Astrocyte of the spinal cord (primary cell): Measurements from ENCODE around the gene PDILT.

ENCODE experiments used
- DNase-seq: peaks from one replicate; pipeline ENCODE4 v3.0.0; 2011; ENCODE audit warnings: low read depth, low spot score
- H3K4me3 ChIP-seq: 2 replicates; pipeline ENCODE4 v1.5.1; 2011; ENCODE audit warnings: low read depth, mild to moderate bottlenecking, low read length, moderate library complexity
- in situ Hi-C: cut with HindIII; loops from 2 replicates; pipeline ENCODE4 v1.10.0; 2017; ENCODE audit warnings: low sequenced_read_pairs
- TF ChIP-seq, protein P1 (sequence below): IDR thresholded peaks from 2 replicates; pipeline ENCODE4 v1.5.1; 2012; ENCODE audit warnings: low read depth, mild to moderate bottlenecking, low read length, inconsistent platforms

The PDILT gene

DNA sequence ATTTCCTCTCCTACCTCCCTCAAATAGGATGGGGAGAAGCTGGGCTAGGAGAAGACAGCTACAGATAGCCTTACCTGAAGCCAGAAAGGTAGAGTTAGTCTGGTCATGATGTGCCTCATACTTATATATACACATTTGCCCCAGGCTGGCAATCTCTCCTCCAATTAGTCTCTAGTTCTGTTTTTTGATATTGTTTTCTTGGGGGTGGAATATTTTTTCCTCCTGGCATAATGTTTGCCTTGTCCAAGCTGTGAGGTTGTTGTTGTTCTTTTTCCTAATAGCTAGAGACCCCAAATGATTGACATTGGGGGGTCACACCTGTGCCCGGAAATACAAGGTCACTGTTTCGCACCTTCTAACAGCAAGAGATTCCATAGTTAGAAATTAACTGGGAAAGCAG, 51.9 kb downstream of the PDILT start, which contains the start of gene UMOD:
UMOD (minus strand) TSS at position 101 of the 400 bp plus-strand sequence. CDS start 1,978 bp downstream, outside the sequence.
- H3K4me3 ChIP-seq, result no peak within 1 kb of the TSS
- DNase-seq, result no peak
- in situ Hi-C loops, result no loop called here
- TF ChIP-seq, protein P1, sequence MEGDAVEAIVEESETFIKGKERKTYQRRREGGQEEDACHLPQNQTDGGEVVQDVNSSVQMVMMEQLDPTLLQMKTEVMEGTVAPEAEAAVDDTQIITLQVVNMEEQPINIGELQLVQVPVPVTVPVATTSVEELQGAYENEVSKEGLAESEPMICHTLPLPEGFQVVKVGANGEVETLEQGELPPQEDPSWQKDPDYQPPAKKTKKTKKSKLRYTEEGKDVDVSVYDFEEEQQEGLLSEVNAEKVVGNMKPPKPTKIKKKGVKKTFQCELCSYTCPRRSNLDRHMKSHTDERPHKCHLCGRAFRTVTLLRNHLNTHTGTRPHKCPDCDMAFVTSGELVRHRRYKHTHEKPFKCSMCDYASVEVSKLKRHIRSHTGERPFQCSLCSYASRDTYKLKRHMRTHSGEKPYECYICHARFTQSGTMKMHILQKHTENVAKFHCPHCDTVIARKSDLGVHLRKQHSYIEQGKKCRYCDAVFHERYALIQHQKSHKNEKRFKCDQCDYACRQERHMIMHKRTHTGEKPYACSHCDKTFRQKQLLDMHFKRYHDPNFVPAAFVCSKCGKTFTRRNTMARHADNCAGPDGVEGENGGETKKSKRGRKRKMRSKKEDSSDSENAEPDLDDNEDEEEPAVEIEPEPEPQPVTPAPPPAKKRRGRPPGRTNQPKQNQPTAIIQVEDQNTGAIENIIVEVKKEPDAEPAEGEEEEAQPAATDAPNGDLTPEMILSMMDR, result no peak

DNA sequence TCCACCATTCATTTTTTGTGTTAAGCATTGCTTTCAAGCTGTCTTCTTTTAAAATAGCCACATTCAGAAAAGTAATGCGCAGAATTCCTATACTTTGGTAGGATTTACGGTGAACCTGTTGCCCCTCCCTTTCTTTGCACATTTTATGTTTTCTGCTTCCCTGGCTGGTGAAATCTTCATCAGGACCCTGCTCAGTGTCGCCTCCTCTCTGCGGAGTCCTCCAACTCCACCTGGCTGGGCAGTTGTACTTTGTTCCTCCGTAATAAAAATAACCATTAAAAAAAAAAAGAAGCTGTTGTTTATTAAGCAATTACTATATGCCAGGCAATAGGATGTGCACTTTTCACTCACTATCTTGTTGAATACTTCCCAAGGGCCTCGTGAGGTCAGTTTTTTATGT, 54.9 kb downstream of the PDILT start:
- no peak for DNase-seq
- TF ChIP-seq, protein P1, result no peak
- no peak overlapping the region for H3K4me3 ChIP-seq
- in situ Hi-C loops, result no loop called here

DNA sequence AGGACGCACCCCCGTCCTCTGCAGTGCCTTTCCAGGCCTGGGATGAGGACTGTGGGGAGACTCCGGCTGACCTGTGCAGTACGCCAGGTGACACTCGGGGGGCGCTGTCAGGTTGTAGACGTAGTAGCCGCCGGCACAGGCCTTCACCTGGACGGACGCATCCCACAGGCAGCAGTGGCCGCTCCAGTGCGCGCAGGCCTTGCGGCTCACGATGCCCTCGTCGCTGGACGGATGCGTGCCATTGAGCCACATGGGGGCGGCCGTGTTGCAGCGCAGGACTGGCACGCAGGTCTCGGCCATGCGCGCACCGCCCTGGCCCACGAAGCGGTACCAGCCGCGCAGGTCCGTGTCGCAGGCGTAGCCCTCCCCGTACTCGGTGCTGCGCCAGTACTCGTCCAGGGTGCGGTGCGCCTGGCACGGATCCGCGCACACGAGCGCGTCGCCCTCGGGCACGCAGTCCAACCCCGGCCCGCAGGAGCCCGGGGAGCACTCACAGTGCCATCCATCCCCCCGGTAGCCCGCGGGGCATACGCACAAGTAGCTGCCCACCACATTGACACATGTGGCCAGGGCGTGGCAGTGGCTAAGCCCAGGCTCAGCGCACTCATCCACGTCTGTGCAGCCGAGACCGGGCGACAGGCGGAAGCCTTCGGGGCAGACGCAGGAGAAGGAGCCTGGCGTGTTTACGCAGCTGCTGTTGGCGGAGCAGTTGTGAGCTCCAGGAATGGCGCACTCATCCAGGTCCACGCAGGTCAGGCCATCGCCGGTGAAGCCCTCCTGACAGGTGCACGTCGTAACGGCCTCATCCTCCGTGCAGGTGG, 56.0 kb downstream of the PDILT start:
- no peak overlapping the region for H3K4me3 ChIP-seq
- TF ChIP-seq, protein P1, result no peak
- in situ Hi-C loops, result no loop called here
- no peak for DNase-seq

DNA sequence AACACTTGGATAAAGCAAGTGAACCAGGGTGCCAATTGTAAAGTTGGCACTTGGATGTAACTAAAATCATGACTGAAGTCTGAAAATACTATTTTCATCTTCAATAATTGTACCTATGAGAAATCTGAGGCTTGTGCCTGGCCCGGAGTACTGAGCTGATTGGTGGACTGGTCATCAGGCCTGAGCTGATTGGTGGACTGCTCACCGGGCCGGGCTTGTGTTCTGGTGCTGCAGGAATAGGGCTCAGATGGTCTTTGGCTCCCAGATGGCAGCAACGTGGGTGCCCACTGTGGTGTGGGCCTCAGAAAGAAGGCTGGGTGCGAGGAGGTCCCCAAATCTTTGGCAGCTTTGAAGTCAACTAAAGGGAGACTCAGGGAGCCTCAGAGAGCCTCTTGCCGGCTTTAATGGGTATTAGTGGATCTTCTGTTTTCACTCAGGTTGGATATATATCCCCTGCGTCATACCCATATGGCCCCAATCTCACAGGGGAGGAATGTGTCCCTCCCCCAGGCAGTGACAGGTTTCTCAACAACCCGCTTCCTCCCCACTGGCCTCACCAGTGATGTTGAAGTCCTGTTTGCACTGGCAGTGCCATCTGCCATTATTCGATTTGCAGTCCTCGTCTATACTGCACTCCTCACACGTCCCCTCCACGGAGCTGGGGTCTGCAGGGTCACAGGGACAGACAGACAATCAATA, 56.7 kb downstream of the PDILT start:
- TF ChIP-seq, protein P1, result no peak
- in situ Hi-C loops, result no loop called here
- no peak overlapping the region for H3K4me3 ChIP-seq
- no peak for DNase-seq

DNA sequence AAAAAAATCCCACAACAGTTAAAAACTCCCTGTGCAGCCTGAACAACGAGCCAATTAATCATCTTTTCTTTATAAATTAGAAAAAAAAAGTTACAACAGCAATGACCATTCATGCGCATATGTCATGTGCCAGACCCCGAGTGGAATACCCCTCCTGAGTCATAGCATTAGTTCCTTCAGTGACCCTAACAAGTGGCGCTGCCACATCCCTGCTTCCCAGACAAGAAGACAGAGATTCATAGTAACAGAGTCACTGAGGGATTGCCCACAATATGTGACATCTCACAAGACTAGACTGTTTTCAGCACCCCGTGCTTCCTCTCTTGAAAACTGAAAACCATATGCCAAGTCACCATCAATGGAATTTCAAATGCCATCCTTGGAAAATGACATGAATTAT, 59.9 kb downstream of the PDILT start:
- no peak for DNase-seq
- in situ Hi-C loops, result no loop called here
- no peak overlapping the region for H3K4me3 ChIP-seq
- TF ChIP-seq, protein P1, result no peak

DNA sequence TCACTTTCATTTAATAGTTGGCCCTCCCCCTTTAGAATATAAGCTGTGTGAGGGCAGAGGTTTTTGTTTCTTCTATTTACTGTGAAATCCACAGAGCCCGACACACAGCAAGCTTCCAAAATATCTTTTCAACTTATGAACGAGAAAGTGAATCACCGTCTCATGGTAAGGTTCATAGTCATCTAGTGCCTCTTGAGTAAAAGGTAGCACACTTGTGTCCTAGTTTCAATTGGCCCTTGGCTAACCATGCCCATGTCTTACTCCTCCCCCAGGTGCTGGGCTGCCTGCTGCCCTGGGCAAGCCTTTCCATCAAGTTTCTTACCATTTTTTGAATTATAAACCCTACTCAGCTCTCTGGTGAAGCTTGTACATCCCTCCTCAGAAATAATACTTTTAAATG, 64.8 kb downstream of the PDILT start:
- TF ChIP-seq, protein P1, result no peak
- in situ Hi-C loops, result no loop called here
- no peak for DNase-seq
- H3K4me3 ChIP-seq, result no peak overlapping the region
